Activated T-helper 1 cell treated with Interleukin-2 at 50 U/mL for 16 hours (primary cell): Measurements from ENCODE around the gene GIMAP4.
"Not testable (repeated sequence)": the region's sequence is repeated elsewhere in the genome, so short reads cannot be mapped to it uniquely, and the experiment has no call there.

Experiments
- DNase-seq: peaks from one replicate; pipeline ENCODE4 v3.0.0-alpha.2; 2020; ENCODE audit warnings: low read depth

GIMAP4 gene

DNA sequence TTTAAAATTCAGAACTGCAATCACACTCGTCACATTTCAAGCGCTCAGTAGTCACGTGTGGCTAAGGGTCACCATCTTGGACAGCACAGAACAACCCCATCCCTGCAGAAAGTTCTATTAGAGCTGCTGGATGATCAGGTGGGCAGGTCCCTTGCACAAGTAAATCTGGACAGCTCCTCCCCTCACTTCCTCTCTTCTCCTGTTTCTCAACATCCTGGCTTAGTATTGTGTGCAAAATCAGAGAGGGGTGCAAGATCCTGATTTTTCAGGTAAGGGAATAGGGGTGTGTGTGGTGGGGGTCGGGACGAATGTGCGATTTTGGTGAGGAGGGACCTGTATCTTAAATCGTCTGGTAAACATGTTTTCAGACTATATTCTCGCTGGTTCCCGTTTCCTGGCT lies at the start of gene GIMAP4:
Gene GIMAP4 (plus strand): TSS at position 222 of the 400 bp plus-strand sequence. CDS start 2,512 bp downstream, outside the sequence.
- DNase-seq, result no peak

DNA sequence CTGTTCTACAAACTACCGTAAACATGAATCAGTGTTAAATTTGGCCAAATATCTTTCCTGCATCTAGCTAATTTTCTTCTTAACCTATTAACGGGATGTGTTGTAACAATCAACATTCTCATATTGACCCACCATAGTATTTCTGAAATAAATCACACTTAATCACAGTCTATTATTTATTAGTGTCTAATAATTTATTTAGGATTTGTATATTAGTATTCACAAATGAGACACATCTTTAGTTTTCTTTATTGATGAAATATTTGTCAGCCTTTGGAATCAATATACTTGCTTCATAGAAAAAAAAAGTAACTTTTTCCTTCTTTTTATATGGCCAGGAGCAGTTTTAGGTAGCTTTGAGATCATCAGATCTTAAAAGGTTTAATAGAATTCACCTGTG lies 47.9 kb upstream of the GIMAP4 start:
- no peak for DNase-seq

DNA sequence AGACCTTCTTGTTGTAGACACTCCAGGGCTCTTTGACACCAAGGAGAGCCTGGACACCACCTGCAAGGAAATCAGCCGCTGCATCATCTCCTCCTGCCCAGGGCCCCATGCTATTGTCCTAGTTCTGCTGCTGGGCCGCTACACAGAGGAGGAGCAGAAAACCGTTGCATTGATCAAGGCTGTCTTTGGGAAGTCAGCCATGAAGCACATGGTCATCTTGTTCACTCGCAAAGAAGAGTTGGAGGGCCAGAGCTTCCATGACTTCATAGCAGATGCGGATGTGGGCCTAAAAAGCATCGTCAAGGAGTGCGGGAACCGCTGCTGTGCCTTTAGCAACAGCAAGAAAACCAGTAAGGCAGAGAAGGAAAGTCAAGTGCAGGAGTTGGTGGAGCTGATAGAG lies 47.0 kb upstream of the GIMAP4 start:
- DNase-seq, result no peak

DNA sequence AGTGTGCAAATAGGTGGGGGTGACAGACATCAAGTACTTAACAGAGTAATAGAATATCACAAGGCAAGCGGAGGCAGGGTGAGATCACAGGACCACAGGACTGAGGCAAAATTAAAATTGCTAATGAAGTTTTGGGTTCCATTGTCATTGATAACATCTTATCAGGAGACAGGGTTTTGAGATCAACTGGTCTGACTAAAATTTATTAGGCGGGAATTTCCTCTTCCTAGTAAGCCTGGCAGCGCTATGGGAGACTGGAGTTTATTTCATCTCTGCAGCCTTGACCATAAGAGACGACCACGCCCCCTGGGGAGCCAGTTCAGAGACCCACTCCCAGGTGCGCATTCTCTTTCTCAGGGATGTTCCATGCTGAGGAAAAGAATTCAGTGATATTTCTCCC lies 44.3 kb upstream of the GIMAP4 start:
- not testable (repeated sequence) for DNase-seq

DNA sequence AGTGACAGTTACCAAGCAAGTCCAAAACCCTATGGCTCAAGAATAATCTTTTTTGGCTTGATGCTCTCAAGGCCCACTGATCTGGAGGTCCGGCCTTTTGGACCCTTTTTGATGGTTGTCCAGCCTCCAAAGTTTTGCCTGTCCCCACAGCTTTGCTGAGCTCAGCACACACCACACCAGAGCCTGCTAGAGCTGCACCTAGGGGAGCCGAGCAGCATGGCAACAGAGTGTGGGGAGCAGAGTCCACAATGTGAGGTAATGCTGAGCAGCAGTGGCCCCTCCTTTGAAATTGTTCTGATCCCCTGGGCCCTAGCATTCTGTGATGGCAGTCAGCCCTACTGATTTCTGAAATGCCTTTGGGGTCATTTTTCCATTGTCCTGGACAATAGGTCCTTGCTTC lies 43.2 kb upstream of the GIMAP4 start:
- no peak for DNase-seq

DNA sequence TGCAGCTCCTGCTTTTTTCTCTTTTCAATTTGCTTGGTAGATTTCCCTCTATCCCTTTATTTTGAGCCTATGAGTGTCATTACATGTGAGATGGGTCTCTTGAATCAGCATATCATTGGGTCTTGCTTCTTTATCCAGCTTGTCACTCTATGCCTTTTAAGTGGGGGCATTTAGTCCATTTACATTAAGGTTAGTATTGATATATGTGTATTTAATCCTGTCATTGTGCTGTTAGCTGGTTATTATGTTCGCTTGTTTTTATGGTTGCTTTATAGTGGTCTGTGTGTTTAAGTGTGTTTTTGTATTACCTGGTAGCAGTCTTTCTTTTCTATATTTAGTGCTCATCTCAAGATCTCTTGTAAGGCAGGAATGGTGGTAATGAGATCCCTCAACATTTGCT lies 35.5 kb upstream of the GIMAP4 start:
- no peak for DNase-seq

DNA sequence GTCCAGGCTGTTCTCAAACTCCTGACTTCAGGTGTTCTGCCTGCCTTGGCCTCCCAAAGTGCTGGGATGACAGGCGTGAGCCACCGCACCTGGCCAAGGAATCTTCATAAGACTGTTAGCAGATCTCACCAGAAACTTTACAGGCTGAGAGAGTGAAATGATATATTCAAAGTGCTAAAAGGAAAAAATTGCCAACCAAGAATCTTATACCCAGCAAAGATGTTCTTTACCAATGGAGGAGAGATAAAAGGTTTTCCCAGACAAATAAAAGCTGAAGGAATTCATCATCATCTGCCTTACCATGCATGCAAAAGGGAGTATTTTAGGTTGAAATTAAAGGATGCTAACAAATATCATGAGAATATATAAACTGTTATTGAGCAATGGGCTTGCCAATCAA lies 28.9 kb upstream of the GIMAP4 start:
- DNase-seq, result no peak

DNA sequence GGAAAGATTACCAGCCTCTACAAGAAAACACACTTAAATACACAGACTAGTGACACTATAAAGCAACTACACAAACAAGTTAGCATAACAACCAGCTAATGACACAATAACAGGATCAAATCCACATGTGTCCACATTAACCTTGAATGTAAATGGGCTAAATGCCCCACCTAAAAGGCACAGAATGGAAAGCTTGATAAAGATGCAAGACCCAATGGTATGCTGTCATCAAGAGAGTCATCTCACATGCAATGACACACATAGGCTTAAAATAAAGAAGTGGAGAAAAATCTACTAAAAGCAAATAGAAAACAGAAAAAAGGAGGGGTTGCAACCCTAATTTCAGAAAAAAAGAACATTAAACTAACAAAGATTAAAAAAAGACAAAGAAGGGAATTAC lies 14.0 kb upstream of the GIMAP4 start:
- no peak for DNase-seq

DNA sequence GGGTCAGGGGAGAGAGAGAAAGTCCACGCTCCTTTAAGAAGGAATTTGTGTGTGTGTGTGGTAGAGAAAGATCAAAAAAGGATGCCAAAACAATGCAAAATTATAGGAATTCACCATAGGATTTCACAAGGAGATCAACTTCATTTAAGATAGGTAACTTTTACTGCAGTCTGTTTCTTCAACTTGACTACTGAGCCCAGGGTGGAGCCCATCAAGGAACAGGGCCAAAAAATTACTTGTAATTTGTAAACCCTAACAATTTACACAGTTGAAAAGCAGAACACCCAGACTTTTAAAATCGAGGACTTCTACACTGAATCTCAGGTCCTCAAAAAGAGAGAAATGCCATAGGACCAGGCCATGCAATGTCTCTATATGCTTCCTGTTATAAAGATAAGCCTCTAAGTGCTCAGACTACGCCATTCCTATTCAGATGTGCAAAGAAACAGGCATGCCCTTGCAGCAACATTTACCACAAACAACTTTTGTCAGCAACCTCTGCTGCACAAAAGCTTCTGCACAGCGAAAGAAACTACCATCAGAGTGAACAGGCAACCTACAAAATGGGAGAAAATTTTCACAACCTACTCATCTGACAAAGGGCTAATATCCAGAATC lies 10.6 kb upstream of the GIMAP4 start:
- DNase-seq, result no peak

DNA sequence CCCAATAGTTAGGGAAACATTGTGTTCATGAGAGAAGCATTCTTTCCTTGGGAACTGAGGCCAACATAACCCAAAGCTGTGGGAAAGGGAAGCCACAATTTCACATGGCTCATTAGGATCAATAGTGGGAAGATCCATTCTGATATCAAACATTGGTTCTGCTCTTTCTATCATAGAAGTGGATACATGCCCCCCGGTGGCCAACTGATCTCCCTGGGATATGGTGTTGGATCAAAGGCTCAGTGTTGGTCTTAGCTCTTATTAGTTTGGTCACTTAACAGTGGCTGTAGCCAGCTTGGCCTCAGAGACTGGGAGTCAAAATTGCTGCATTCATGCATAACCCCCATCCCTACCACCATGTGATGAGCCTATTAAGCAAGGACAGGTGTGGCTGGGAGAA lies 6.7 kb upstream of the GIMAP4 start:
- no peak for DNase-seq

DNA sequence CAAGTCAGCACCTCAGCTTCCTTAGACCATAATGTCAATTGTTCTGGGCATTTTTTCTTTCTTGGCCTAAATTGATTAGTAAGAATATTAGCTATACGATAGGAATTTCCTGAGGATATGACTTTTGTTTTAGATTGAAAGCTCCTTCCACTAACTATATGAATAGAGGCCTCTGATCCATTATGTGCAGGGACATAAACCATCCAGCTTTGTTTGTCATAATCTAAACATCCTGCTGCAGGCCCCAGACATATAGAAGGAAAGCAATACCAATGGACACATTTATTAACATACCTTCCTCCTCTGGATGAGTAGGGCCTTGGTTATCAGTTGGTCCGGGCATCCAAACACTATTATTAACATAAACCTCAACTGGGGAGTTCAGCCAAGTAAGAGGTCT lies 4.3 kb upstream of the GIMAP4 start:
- no peak for DNase-seq

DNA sequence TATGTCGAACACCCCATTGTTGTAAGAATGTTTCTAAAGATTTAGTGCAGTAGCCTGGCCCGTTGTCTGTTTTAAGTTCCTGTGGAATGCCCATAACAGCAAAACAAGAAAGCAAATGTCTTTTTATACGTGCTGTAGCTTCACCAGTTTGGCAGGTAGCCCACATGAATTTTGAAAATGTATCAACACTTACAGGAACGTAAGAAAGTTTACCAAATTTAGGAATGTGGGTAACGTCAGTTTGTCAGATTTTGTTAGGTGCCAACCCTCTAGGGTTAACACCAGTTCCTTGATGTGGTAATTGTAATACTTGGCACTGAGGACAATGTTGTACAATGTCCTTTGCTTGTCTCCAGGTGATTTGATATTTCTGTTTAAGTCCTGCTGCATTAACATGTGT lies 3.2 kb upstream of the GIMAP4 start:
- DNase-seq, result no peak

DNA sequence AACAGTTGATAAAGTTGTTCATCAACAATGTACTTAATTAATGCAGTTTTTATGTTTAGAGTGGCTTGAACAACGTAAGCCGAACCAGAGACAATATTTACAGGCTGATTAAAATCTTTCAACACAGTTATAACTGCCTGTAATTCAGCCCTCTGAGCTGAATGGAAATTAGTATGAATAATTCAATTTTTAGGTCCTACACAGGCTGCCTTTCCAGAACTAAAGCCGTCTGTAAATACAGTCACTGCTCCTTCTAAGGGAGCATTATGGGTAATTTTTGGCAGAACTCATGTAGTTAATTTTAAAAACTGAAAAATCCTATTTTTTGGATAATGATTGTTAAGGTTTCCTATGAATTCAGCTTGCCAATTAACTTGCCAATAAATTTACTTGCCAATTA lies 2.6 kb upstream of the GIMAP4 start:
- no peak for DNase-seq

DNA sequence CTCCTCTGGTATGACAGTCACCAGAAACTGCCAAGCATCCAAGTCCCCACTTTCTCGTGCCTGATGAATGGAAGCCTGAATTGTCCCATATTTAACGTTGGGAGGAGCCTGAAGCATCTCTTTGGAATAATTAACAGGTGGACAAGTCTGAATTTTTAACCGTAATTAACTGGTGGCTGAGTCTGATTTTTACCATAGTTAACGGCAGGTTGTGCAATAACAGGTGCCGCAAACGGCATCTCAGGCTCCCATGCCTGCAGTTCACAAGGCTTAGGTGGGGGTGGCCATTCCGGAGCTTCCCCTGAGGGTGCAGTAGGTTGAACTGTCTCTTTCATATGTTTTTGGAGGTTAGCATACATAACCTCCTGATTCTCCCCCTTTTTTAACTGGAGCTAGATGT lies 2.0 kb upstream of the GIMAP4 start:
- DNase-seq, result no peak

DNA sequence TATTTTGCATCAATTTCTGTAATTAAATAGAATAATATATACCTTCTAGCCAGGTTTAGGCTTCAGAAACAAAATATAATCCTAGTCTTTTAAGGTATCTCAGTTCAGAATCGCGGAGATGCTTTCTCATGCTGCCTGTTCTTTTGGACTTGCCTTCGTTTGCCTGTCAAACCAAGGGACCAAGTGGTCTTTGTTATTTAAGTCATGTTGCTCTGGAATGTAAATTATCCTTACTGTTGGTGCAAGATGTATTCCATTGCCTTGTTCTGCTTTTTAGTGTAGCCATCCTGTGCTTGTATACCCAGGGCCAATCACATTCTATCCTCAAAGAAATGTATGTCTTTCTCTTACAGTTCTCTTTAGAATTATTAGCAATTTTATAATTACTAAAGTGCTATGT lies 1.1 kb upstream of the GIMAP4 start:
- no peak for DNase-seq

DNA sequence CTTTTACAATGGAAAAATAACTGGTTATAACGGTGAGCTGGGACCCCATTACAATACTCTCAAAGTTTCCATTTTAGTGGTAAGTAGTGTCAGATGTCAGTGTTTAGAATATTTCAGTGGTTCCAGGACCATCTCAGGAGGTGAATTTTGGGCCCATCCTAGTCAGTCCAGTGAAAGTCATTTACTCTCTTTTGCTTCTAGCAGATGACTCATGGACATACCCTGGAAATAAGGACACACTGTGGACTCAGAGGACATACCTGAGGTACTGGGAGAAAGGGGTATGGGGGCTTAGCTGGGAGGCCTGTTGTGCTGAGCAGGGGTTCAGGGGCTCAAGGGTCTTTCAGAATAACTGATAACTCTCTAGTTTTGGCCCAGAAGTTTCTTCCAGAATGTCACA lies 618 bp upstream of the GIMAP4 start:
- DNase-seq, result no peak

DNA sequence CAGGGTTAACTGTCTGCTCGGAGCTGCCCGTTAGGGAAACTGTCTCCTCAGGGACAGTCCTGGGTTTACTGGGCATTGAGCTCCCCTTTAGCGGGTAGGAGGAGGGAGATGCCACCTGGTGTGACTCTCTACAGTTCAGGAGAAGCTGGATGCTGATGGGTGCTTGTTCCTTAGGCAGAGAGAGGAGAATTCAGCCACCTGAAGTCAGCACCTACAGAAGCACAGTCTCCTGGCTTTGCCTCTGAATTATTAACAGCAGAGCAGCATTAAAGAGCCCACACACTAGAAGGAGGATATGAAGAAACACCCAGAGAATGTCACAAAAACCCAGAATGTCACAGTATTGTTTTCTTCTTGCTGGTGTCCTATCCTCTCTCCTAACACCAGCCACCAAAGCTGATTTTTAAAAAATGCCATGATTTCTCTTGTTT lies 696 bp downstream of the GIMAP4 start:
- DNase-seq, result no peak

DNA sequence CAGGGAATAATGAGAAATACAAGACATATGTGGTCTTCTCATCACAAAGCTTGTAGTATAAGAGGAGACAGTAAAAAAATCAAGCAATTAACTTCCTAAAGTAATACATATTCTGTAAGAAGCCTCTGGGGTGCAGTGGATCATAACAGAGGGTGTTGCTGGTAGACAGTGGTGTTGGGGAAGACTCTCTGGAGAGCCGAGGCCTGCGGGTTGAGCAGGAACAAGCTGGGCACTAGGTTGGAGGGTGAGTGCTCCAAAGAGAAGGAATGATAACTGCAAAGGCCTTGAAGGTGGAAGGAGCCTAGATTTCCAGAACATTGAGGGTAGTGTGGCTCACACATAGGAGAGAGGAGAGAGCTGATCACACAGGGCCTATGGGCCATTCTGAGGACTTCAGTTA lies 1.5 kb downstream of the GIMAP4 start:
- no peak for DNase-seq

DNA sequence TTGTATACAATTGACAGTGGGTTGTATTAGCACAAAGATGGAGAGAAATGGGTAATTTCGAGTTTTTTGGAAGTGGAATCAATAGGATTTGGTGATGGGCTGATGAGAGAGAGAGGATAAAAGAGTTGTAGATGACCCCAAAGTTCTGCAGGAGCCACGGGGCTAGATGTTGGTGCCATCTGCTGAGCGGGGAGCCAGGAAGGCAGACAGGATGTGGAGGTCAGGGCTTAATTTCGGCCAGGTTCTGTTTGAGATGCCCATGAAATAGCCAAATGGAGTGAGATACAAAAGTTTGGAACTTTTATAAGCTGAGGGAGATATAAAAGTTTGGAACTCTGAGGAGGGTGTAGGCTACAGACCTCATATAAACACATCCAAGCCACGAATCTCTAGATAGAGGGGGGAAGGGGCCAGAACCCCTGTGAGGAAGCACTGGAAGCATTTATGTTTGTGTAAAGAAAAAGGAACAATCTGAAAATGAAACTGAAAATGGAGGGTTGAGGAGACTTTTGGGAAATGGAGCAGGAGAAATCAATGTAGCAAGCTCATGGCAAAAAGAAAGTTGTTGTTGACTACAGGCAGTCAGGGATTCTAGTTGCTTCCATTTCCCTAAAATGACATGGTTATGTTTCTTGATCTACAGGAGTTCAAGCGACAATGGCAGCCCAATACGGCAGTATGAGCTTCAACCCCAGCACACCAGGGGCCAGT lies 2.2 kb downstream of the GIMAP4 start:
- no peak for DNase-seq

DNA sequence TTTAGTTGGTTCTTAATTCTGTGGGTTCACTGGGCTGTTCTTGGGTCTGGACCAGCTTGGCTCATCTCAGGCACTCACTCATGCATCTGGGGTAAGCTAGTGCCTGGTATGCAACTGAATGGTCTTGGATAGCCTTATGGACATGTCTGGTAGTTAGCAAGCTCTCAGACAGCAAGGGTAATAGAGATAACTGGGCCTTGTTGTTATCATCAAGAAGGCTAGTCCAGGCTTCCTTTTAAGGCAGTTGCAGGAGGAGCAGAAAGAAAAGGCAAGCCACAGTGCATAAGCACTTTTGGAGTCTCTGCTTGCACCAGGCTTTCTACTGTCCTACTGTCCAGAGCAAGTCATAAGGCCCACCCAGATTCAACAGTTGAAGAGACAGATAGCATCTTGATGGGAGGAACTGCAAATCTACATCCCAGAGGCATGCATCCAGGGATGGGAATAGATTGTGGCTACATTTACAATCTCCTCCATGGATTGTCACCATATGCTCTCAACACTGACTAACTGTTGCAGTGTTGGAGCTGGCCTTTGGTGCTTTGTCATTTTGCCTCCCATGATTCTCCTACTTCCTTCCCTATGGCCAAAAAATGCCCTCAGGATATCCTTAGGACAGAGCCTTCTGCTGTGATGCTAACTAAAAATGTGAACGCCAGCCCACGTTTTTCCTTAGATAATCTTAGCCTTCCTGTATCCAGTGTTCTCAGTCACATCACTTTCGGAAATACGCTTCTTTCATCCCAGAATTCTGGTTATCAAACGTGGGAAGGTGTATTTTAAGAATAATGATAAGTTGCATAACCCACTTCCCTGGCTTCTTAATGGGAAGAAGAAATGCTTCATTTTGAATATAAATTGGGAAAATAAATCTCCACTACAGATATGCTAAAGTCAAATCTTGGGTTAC lies 3.6 kb downstream of the GIMAP4 start:
- no peak for DNase-seq

DNA sequence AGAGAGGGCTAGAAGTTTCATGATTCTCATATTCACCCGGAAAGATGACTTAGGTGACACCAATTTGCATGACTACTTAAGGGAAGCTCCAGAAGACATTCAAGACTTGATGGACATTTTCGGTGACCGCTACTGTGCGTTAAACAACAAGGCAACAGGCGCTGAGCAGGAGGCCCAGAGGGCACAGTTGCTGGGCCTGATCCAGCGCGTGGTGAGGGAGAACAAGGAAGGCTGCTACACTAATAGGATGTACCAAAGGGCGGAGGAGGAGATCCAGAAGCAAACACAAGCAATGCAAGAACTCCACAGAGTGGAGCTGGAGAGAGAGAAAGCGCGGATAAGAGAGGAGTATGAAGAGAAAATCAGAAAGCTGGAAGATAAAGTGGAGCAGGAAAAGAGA lies 5.3 kb downstream of the GIMAP4 start:
- DNase-seq, result no peak

DNA sequence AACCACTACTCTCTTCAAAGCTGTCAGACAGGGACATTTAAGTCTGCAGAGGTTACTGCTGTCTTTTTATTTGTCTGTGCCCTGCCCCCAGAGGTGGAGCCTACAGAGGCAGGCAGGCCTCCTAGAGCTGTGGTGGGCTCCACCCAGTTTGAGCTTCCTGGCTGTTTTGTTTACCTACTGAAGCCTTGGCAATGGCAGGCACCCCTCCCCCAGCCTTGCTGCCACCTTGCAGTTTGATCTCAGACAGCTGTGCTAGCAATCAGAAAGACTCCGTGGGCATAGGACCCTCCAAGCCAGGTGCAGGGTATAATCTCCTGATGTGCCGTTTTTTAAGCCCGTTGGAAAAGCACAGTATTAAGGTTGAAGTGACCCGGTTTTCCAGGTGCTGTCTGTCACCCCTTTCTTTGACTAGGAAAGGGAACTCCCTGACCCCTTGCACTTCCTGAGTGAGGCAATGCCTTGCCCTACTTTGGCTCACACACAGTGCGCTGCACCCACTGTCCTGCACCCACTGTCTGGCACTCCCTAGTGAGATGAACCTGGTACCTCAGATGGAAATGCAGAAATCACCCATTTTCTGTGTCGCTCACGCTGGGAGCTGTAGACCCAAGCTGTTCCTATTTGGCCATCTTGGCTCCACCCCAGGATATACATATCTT lies 12.9 kb downstream of the GIMAP4 start:
- not testable (repeated sequence) for DNase-seq
